Esophagus (tissue), 2 donors: ENCODE results near the gene INAVA. TPM values are rescaled to one million over a fixed set of nuclear protein-coding genes. Genes with fewer than 3 reads are reported as not detected.
"Not testable (repeated sequence)": the region's sequence is repeated elsewhere in the genome, so short reads cannot be mapped to it uniquely, and the experiment has no call there.

ENCODE experiments used
- H3K27ac ChIP-seq, 2 donors: one replicate each; pipeline ENCODE4 v1.5.1; 2013; ENCODE audit warnings: low read depth in 2 of 2, mild to moderate bottlenecking in 2 of 2, inconsistent platforms in 1 of 2, low read length in 1 of 2, moderate library complexity in 1 of 2
- H3K27me3 ChIP-seq, 2 donors: one replicate each; pipeline ENCODE4 v1.6.1; 2013; ENCODE audit warnings: low read length in 2 of 2, control low read depth in 1 of 2, mild to moderate bottlenecking in 1 of 2; ENCODE audit not compliant: insufficient read depth in 2 of 2, control insufficient read depth in 1 of 2
- H3K36me3 ChIP-seq, 2 donors: one replicate each; pipeline ENCODE4 v1.6.1; 2013; ENCODE audit warnings: low read length in 1 of 2; ENCODE audit not compliant: control insufficient read depth in 2 of 2, insufficient read depth in 2 of 2
- H3K4me1 ChIP-seq, 2 donors: one replicate each; pipeline ENCODE4 v1.6.1; 2013; ENCODE audit warnings: low read length in 1 of 2; ENCODE audit not compliant: control insufficient read depth in 2 of 2, insufficient read depth in 2 of 2
- H3K4me3 ChIP-seq, 2 donors: one replicate each; pipeline ENCODE4 v1.5.1; 2013; ENCODE audit warnings: low read length in 2 of 2, mild to moderate bottlenecking in 2 of 2, low read depth in 1 of 2, moderate library complexity in 1 of 2
- H3K9me3 ChIP-seq, 2 donors: one replicate each; pipeline ENCODE4 v1.6.1; 2013; ENCODE audit warnings: mild to moderate bottlenecking in 2 of 2, low read depth in 1 of 2, low read length in 1 of 2, moderate library complexity in 1 of 2; ENCODE audit not compliant: control insufficient read depth in 2 of 2, insufficient read depth in 1 of 2
- WGBS, 2 donors: extraction: QIAGEN DNeasy Blood & Tissue Kit; methylation state at CpG; one replicate each; pipeline ENCODE4 v1.1.7; 2013; 5-methylcytosine and 5-hydroxymethylcytosine counted together
- polyA plus RNA-seq, 2 donors: library from polyadenylated mRNA; stranded (reverse); fragments of 200-250 nt; gene quantifications; one replicate each; pipeline ENCODE4 v1.2.3, GENCODE V29; 2013
- donor health status: healthy with polysubstance abuse.
- donor health status: Bipolar disorder and iron deficiency.

INAVA gene
- polyA plus RNA-seq, 2 donors, result 39.4 to 41.9 TPM

GRCh38 chr1:200945111-200945510 lies 50.4 kb downstream of the INAVA start:
- no peaks in the 10 kb centered on the region for H3K27me3 ChIP-seq
- 78 to 79% methylated on average over 3 of the region's 3 CpGs for WGBS, 2 donors
- no peak overlapping the region for H3K4me3 ChIP-seq
- no peaks in the 10 kb centered on the region for H3K4me1 ChIP-seq
- H3K27ac ChIP-seq, result no peak overlapping the region
- peaks cover 0 to 2% of the 10 kb centered on the region in 2 donors for H3K9me3 ChIP-seq
- no peaks in the 10 kb centered on the region for H3K36me3 ChIP-seq

DNA sequence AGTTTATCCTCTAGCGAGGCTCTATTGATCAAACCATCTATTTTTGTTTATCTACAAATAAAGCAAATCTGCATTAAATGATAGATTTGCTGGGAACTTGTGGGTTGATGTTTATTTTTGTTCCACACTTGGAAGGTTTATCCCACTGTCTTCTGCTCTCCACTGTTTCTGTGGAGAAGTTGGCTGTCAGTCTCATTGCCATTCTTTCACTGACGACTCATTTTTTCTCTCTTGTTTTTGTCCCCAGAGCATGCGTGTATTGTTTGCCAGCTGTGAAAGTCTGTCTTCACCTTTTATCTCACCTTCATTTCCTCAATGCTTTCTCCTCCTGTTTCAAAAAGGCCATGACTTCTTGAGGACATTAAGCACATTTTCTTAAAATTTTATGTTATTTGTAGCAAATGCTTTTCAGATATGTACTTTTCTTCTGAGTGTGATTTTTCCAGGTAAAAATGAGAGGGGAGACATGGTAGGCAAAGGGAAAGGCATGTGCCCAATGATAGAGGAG lies 52.4 kb downstream of the INAVA start:
- Histone ChIP-seq H3K4me3 (no peak overlapping the region), H3K27ac (no peak overlapping the region), H3K4me1 (no peaks in the 10 kb centered on the region), H3K9me3 (no peaks in the 10 kb centered on the region), H3K27me3 (no peaks in the 10 kb centered on the region), H3K36me3 (no peaks in the 10 kb centered on the region)
- WGBS, 2 donors, result 89 to 91% methylated on average over 3 of the region's 3 CpGs

DNA sequence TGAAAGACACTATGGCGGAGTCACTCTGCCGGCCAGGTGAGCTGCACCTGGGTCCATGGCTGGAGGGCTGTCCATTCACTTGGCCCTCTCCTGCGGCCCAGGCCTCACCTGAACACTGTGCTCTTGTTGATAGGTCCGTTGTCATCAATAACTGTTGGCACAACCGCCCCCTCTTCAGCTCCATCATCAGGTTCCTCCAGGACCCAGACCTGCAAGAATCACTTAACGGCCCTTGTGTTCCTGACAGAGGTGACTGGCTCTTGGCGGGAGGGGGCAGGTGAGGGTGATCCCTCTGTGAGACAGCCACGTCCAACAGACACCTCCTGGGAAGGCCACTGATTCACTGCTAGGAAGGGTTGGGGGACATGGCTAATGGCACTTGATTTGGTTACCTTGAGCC lies 54.9 kb downstream of the INAVA start:
- H3K4me1 ChIP-seq, result no peaks in the 10 kb centered on the region
- no peak overlapping the region for H3K4me3 ChIP-seq
- 93 to 94% methylated on average over 8 of the region's 8 CpGs for WGBS, 2 donors
- H3K36me3 ChIP-seq, result no peaks in the 10 kb centered on the region
- H3K27ac ChIP-seq, result no peak overlapping the region
- no peaks in the 10 kb centered on the region for H3K9me3 ChIP-seq
- no peaks in the 10 kb centered on the region for H3K27me3 ChIP-seq

DNA sequence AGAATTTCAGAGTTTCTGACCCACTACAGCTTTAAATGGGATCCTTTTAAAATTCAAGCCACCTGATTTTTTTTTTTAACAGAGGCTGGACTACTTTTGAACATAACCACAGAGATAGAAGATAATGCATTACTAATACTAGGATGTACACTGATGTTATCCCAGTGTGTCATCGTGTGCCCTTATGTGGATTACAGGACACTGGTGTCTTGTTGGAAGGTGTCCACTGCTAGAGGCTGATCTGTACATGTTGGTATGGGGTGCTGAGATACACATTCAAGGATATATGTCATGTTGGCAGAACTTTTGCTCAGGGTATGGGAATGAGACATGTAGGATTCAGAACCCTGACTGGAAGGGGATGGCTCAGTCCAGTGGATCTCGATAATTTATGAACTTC lies 56.3 kb downstream of the INAVA start:
- Histone ChIP-seq H3K4me3 (no peak overlapping the region), H3K27ac (no peak overlapping the region), H3K4me1 (no peaks in the 10 kb centered on the region), H3K36me3 (no peaks in the 10 kb centered on the region), H3K9me3 (no peaks in the 10 kb centered on the region), H3K27me3 (no peaks in the 10 kb centered on the region)
- WGBS, 2 donors, result 79 to 85% methylated on average over 2 of the region's 2 CpGs

GRCh38 chr1:200954434-200954833 lies 59.7 kb downstream of the INAVA start:
- H3K36me3 ChIP-seq, result no peaks in the 10 kb centered on the region
- H3K27ac ChIP-seq, result no peak overlapping the region
- 78 to 82% methylated on average over 3 of the region's 3 CpGs for WGBS, 2 donors
- no peaks in the 10 kb centered on the region for H3K9me3 ChIP-seq
- no peak overlapping the region for H3K4me3 ChIP-seq
- no peaks in the 10 kb centered on the region for H3K27me3 ChIP-seq
- H3K4me1 ChIP-seq, result no peaks in the 10 kb centered on the region

DNA sequence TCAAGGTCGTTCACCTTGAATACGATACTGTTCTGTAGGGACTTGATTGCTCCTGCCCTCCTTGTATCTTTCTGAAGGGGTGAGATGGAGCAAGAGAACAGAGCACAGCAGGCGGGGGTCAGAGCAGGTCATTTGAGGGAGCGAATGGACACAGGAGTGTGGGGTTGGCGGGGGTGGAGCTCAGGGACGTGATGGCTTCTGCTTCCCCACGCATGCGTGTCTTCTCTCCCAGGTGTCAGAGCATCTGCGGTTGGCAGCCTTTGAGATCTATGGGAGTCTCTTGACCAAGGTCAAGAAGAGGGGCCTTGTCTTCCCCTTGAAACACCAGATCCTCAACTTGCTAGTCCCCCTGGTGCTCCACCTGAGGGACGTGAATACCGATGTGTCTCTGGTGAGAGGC lies 63.9 kb downstream of the INAVA start:
- H3K9me3 ChIP-seq, result no peaks in the 10 kb centered on the region
- no peak overlapping the region for H3K27ac ChIP-seq
- H3K4me1 ChIP-seq, result no peaks in the 10 kb centered on the region
- no peaks in the 10 kb centered on the region for H3K36me3 ChIP-seq
- no peaks in the 10 kb centered on the region for H3K27me3 ChIP-seq
- 93 to 94% methylated on average over 11 of the region's 11 CpGs for WGBS, 2 donors
- H3K4me3 ChIP-seq, result no peak overlapping the region

- WGBS, 2 donors, result 80 to 82% methylated on average over 15 of the region's 15 CpGs
- Histone ChIP-seq H3K27me3 (no peaks in the 10 kb centered on the region), H3K36me3 (no peaks in the 10 kb centered on the region), H3K4me3 (no peak overlapping the region), H3K27ac (no peak overlapping the region), H3K9me3 (no peaks in the 10 kb centered on the region), H3K4me1 (no peaks in the 10 kb centered on the region)
Observed at GRCh38 chr1:200959411-200959921, 64.8 kb downstream of the INAVA start.

DNA sequence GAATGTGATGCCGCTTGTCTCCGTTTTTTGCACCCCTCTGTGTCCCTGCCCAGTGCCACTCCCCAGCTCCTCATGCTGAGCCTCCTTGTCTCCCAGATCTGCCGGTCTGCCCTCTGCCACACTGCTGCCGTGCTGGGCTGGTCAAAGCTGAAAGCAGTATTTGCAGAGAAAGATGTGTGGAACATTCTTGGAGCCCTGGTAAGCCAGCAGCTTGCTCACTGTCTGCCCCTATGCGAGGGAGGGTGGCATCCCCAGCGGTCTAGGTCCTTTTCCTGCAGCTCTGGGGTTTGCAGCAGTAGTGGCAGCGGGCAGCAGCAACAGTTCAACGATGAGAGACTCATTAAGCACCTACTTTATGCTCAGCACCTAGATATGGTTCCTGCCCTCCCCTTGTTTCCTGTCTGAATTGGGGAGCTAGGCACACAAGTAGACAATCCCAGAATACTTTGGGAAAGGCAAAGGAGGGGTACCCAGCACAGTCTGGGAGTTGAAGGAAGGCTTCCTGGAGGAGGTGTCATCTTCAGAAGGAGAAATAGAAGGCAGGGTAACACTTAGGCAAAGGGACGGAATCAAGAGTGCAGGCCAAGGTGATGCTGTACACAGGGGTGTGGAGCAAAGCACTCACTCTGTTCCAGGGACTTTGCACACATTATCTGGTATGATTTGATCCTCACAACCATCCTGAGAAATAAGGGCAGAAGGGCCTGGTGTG lies 65.7 kb downstream of the INAVA start:
- Histone ChIP-seq H3K27ac (no peak overlapping the region), H3K27me3 (no peaks in the 10 kb centered on the region), H3K9me3 (no peaks in the 10 kb centered on the region), H3K4me1 (no peaks in the 10 kb centered on the region), H3K36me3 (no peaks in the 10 kb centered on the region), H3K4me3 (no peak overlapping the region)
- WGBS, 2 donors, result 76 to 78% methylated on average over 9 of the region's 9 CpGs

DNA sequence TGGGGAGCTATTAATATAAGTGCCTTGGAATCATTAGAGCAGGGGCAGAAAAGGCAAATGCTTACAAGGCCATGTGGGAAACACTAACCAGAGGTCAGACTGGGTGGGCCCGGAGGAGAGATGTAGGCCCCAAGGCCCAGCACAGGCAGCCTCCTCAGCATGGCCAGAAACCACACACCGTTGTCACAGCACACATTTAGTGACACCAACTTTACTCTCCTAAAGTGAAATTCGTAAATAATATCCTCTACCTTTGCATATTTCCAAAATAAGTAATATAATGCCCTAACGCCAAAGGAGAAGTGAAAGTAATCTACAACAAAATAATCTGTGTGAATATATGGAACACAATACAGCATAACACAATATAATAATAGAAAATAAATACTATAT lies 66.2 kb downstream of the INAVA start:
- no peak overlapping the region for H3K27ac ChIP-seq
- H3K27me3 ChIP-seq, result no peaks in the 10 kb centered on the region
- no peak overlapping the region for H3K4me3 ChIP-seq
- no peaks in the 10 kb centered on the region for H3K36me3 ChIP-seq
- H3K9me3 ChIP-seq, result no peaks in the 10 kb centered on the region
- no peaks in the 10 kb centered on the region for H3K4me1 ChIP-seq
- 89 to 93% methylated on average over 4 of the region's 4 CpGs for WGBS, 2 donors

GRCh38 chr1:200962151-200962550 lies 67.5 kb downstream of the INAVA start:
- H3K4me3 ChIP-seq, H3K36me3 ChIP-seq, H3K27me3 ChIP-seq, H3K4me1 ChIP-seq, H3K27ac ChIP-seq, H3K9me3 ChIP-seq: not testable (repeated sequence)
- 93 to 94% methylated on average over 11 of the region's 11 CpGs for whole genome bisulfite sequencing, 2 donors
